Measurements from ENCODE around the gene SLC2A13. TPM values are rescaled to one million over a fixed set of nuclear protein-coding genes. Genes with fewer than 3 reads are reported as not detected.

Gene SLC2A13
- 4.1 and 4.9 TPM in 2 replicates for total RNA-seq
- polyA plus RNA-seq: 0.86 and 1.2 TPM in 2 replicates
- 0.51 and 0.58 TPM in 2 replicates for polyA plus RNA-seq (2011; cell fraction: cytosol; rRNA removed)
- 3.4 and 4.0 TPM in 2 replicates for polyA plus RNA-seq (2011; cell fraction: nucleus; rRNA removed)
- 0.65 and 1.0 TPM in 2 replicates for polyA plus RNA-seq (2012)
- polyA minus RNA-seq: 3.5 and 4.4 TPM in 2 replicates
- polyA minus RNA-seq (2011; cell fraction: cytosol; rRNA and poly(A)+ RNA removed): 22.6 TPM
- 14.5 and 18.8 TPM in 2 replicates for polyA minus RNA-seq (2011; cell fraction: nucleus; rRNA and poly(A)+ RNA removed)
- percentile 54 among the genes with signal in this experiment for Bru-seq, nascent RNA
- percentile 42 among the genes with signal in this experiment for BruChase-seq, experiment 1, labeled RNA remaining after a 6-hour chase
- percentile 47 among the genes with signal in this experiment for BruChase-seq, experiment 2, labeled RNA remaining after a 2-hour chase
- long read RNA-seq, full-length matches to known transcripts: 4 of 11 reads
- long read RNA-seq, partial matches to known transcripts: 2 of 11 reads
- long read RNA-seq, other reads (novel, unspliced or antisense): 5 of 11 reads

DNA sequence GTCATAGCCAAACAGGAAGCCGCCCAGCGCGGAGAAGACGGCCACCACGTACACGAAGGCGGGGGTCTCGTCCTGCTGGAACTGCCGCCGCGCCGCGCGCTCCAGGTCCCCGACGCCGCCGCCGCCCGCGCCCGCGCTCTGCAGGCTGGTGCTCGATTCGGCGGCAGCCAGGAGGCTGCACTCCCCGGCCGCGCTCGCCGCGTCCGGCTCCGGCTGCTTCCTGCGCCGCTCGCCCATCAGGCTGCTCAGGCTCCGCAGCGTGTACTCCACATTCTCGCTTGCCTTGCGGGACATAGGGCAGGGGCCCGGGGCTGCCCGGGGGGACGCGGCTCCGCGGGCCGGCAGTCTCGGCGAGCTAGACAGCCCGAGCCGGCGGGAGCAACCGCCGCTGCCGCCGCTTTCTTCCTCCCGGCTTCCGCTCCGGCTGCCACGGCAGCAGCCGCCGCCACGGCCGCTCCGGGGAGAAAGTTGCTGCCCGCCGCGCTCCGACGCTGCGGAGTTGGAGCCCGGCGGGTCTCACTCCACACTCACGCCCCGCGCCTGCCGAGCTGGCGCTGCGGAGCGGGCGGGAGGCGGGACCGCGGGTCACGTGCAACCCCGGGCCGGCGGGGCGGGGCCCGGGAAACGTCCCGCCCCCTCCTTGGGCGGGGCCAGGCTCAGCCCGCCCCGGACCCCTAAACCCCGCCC lies at the start of gene SLC2A13:
Gene SLC2A13 (minus strand): TSS at position 567 of the 687 bp plus-strand sequence. CDS start 273 bp downstream, at position 294.
- no peaks in the 10 kb centered on the region for H3K9me1 ChIP-seq (replicated peaks; ENCODE audit: control insufficient read depth, extremely low read depth, insufficient read depth, low read length)
- H3K4me3 ChIP-seq (replicated peaks in 1 of 3; ENCODE audit: insufficient read depth in 1 of 3, low read depth in 1 of 3, low read length in 3 of 3): peak within 1 kb of the TSS; percentile 59 to 75 (median 65)
- peak within 1 kb of the TSS; percentile 54 for H3K4me2 ChIP-seq (ENCODE audit: insufficient read depth, low read length)
- peak; percentile 76 for FAIRE-seq
- peak; percentile 65 for DNase-seq (ENCODE audit: low read depth, low spot score)
- no peaks in the 10 kb centered on the region for H3K36me3 ChIP-seq (ENCODE audit: control insufficient read depth in 2 of 2, extremely low read depth in 1 of 2, insufficient read depth in 2 of 2, low read length in 2 of 2)
- no peaks in the 10 kb centered on the region for H3K79me2 ChIP-seq (ENCODE audit: control insufficient read depth, insufficient read depth, low read length)
- TF ChIP-seq POLR2AphosphoS5 (IDR thresholded peaks at IDR 0.05; ENCODE audit: insufficient read depth, low read depth, low read length): peak; percentile 37
- TF ChIP-seq POLR2A (IDR thresholded peaks at IDR 0.05; ENCODE audit: low read depth, low read length): no peak
- TF ChIP-seq GATA2 (IDR thresholded peaks at IDR 0.05; ENCODE audit: insufficient read depth, insufficient read length, low read depth, low read length): no peak
- TF ChIP-seq EZH2 (IDR thresholded peaks at IDR 0.05; ENCODE audit: borderline replicate concordance, low read depth, low read length, severe bottlenecking): no peak
- no peak for TF ChIP-seq MYC (IDR thresholded peaks at IDR 0.05; ENCODE audit: low read depth, low read length)
- peak within 1 kb of the TSS; percentile 34 for H3K27ac ChIP-seq (ENCODE audit: insufficient read depth, low read depth, low read length)
- intact Hi-C loops (cut with micrococcal nuclease): loop anchor here (1.0 to 10.0 kb wide), 2 partner anchors 662 to 791 kb away; partner anchors contain the start of gene KIF21A
- peak within 1 kb of the TSS; percentile 52 for H3K9ac ChIP-seq (replicated peaks; ENCODE audit: extremely low read depth, insufficient read depth, low read length)
- H3K4me1 ChIP-seq (ENCODE audit: control insufficient read depth, extremely low read depth, insufficient read depth, low read length): peaks cover 14% of the 10 kb centered on the region
- H3K27me3 ChIP-seq (ENCODE audit: control insufficient read depth in 2 of 2, insufficient read depth in 2 of 2, low read length in 2 of 2): no peaks in the 10 kb centered on the region
- no TSS peak for BruUV-seq (replicated peaks)
- peak within 1 kb of the TSS; percentile 94 for H2AFZ ChIP-seq (ENCODE audit: low read depth, low read length)
- dilution Hi-C loops (cut with MboI; ENCODE audit: extremely low pct_ligation_motif_present, low sequenced_read_pairs): no loop called here
- ChIA-PET POLR2A (interaction anchor here (1.0 kb wide), 1 partner anchor 95 kb away, joined by 3 read pairs; no protein-coding TSS in a partner anchor), CTCF (interaction anchor here (0.9 to 8.0 kb wide), 8 partner anchors 9 to 340 kb away, joined by 3 to 189 read pairs (median 6); no protein-coding TSS in a partner anchor)
- no peaks in the 10 kb centered on the region for H3K9me3 ChIP-seq (replicated peaks; ENCODE audit: control insufficient read depth, insufficient read depth, low read length)
- H4K20me1 ChIP-seq (replicated peaks; ENCODE audit: control insufficient read depth, extremely low read depth, insufficient read depth, low read length): no peaks in the 10 kb centered on the region
